Measurements from ENCODE around the gene FAM162A.

DNA sequence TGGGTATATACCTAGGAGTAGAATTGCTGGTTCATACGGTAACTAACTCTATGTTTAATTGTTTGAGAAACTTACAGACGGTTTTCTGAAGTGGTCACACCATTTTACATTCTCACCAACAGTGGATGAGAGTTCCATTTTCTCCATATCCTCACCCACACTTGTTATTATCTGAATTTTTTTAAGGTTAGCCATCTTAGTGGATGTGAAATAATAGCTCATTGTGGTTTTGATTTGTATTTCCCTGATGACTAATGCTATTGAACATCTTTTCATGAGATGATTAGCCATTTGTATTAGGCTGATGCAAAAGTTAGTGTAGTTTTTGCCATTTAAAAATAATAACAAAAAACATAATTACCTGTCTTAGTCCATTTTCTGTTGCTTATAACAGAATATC, 40.3 kb upstream of the FAM162A start:
- TF ChIP-seq, protein P1, sequence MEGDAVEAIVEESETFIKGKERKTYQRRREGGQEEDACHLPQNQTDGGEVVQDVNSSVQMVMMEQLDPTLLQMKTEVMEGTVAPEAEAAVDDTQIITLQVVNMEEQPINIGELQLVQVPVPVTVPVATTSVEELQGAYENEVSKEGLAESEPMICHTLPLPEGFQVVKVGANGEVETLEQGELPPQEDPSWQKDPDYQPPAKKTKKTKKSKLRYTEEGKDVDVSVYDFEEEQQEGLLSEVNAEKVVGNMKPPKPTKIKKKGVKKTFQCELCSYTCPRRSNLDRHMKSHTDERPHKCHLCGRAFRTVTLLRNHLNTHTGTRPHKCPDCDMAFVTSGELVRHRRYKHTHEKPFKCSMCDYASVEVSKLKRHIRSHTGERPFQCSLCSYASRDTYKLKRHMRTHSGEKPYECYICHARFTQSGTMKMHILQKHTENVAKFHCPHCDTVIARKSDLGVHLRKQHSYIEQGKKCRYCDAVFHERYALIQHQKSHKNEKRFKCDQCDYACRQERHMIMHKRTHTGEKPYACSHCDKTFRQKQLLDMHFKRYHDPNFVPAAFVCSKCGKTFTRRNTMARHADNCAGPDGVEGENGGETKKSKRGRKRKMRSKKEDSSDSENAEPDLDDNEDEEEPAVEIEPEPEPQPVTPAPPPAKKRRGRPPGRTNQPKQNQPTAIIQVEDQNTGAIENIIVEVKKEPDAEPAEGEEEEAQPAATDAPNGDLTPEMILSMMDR (IDR thresholded peaks at IDR 0.05 in 8 of 11, conservative IDR thresholded peaks at IDR 0.05 in 3 of 11): no peak
- TF ChIP-seq POLR2AphosphoS5 (IDR thresholded peaks at IDR 0.05): no peak

Data from spleen (tissue), 7 donors.